ENCODE results near the gene DENND4C.

Gene DENND4C

DNA sequence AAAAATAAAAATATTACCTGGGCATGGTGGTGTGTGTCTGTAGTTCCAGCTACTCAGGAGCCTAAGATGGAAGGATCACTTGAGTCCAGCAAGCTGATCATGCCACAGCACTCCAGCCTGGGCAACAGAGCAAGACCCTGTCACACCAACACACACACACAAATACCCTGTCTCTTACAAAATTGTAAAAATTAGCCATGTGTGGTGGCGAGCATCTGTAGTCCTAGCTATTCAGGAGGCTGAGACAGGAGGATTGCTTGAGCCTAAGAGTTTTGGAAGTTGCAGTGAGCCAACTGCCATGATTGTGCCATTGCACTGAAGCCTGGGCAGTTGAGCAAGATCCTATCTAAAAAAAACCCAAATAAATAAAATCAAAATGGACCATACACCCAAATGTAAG, 32.1 kb upstream of the DENND4C start:
- no peak overlapping the region for H3K9ac ChIP-seq (ENCODE audit: low read depth, low read length)
- no peak overlapping the region for H3K27ac ChIP-seq (ENCODE audit: low read depth, low read length)
- H3K4me3 ChIP-seq (ENCODE audit: low read depth, low read length) = no peak overlapping the region
- H3K36me3 ChIP-seq (ENCODE audit: control insufficient read depth, insufficient read depth, low read length) = no peaks in the 10 kb centered on the region
- H3K9me3 ChIP-seq (ENCODE audit: control insufficient read depth, insufficient read depth, low read length) = no peaks in the 10 kb centered on the region
- H3K27me3 ChIP-seq (ENCODE audit: control insufficient read depth, insufficient read depth, low read length) = no peaks in the 10 kb centered on the region
- peaks cover 6% of the 10 kb centered on the region for H3K4me1 ChIP-seq (ENCODE audit: control insufficient read depth, insufficient read depth, low read length)

DNA sequence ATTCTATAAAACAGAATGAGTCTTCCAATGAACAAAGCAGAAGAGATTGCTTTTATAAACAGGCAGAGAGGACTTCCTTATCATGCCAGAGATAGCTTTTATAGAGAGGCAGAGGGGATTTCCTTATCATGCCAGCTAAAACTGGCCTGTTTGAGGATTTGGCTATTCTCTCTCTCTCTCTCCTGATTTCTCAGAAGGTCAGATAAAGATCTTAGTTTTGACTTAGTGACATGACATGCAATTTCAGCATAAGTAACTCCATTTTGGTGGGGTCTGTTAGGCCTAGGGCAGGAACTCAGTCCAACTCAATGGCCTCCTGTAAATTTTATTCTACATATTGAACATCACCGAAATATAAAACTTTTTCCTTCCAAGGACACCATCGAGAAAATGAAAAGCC, 31.5 kb upstream of the DENND4C start:
- Histone ChIP-seq H3K4me3 (ENCODE audit: low read depth, low read length) (no peak overlapping the region), H3K36me3 (ENCODE audit: control insufficient read depth, insufficient read depth, low read length) (no peaks in the 10 kb centered on the region), H3K4me1 (ENCODE audit: control insufficient read depth, insufficient read depth, low read length) (peaks cover 6% of the 10 kb centered on the region), H3K27ac (ENCODE audit: low read depth, low read length) (no peak overlapping the region), H3K9ac (ENCODE audit: low read depth, low read length) (no peak overlapping the region), H3K27me3 (ENCODE audit: control insufficient read depth, insufficient read depth, low read length) (no peaks in the 10 kb centered on the region), H3K9me3 (ENCODE audit: control insufficient read depth, insufficient read depth, low read length) (no peaks in the 10 kb centered on the region)

DNA sequence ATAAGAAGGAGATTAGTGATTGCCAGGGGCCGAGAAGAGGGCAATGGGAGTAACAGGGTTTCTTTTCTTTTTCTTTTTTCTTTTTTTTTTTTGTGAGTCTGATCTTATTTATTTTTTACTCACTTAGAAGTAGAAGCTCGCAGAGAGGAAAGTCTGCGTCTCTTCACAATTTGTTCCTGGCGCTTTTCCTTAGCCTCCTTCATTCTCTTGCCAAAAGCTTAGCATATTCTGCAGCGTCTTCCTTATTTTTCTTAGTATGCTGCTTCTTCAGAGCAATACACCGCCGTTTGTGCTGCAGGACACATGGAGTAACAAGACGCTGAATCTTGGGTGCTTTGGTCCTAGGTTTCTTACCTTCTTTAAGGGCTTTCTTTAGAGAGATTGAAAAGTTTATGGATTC, 30.3 kb upstream of the DENND4C start:
- no peaks in the 10 kb centered on the region for H3K36me3 ChIP-seq (ENCODE audit: control insufficient read depth, insufficient read depth, low read length)
- H3K27me3 ChIP-seq (ENCODE audit: control insufficient read depth, insufficient read depth, low read length) = no peaks in the 10 kb centered on the region
- H3K4me1 ChIP-seq (ENCODE audit: control insufficient read depth, insufficient read depth, low read length) = peaks cover 6% of the 10 kb centered on the region
- H3K27ac ChIP-seq (ENCODE audit: low read depth, low read length) = no peak overlapping the region
- H3K4me3 ChIP-seq (ENCODE audit: low read depth, low read length) = no peak overlapping the region
- no peak overlapping the region for H3K9ac ChIP-seq (ENCODE audit: low read depth, low read length)
- H3K9me3 ChIP-seq (ENCODE audit: control insufficient read depth, insufficient read depth, low read length) = no peaks in the 10 kb centered on the region

DNA sequence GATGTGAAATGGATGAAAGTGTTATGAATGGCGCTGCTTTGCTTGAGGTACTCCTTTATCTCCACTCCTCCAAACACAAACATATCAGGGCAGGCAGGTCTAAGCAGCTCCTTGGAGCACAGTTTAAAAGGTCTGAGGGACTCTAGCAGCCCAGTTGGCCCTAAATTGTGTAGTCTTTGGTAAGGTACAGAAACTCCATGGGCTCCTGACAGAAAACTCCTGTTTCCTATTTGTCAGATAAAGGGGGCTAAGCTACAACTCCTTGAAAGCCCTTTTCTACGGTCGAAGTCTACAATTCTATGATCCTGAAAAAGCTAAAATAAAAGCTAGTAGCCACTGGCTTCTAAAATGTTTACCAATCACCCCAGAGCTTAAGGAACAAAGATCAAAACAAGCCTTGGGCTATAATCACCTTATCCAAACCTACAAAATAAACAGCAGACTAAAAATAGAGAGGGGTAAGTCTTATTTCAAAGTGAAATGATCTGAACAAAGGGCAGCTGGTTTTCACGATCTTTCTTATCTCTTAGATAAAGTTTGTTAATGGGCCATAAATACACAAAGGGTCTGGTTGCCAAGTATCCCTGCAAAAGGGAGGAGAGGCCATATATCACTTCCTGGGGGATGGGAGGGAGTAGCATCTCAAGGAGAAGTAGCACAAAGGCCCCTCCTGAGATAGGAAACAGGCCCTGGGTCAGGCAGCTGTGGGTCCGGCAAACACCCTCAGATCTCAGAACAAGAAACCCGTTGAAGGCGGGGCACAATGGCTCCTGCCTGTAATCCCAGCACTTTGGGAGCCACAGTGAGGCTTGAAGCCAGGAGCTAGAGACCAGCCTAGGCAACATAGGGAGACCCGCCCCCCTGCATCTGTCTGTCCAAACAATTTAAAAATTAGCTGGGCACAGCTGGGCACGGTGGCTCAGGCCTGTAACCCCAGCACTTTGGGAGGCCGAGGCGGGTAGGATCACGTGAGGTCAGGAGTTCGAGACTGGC, 28.3 kb upstream of the DENND4C start:
- H3K4me1 ChIP-seq (ENCODE audit: control insufficient read depth, insufficient read depth, low read length) = peaks cover 6% of the 10 kb centered on the region
- peak overlapping the region; percentile 72 for H3K27ac ChIP-seq (ENCODE audit: low read depth, low read length)

DNA sequence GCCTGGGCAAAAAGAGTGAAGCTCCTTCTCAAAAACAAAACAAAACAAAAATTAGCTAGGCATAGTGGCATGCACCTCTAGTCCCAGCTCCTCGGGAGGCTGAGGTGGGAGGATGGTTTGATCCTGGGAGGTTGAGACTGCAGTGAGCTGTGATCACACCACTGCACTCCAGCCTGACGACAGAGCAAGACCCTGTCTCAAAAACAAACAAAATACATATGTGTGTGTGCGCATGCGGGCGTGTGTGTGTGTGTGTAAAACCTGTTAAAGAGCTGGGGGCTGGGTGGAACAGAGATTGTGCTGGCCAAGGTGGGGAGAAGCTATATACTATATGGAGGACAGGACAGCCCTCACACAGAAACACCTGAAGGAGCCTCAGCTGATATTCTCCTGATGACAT, 27.4 kb upstream of the DENND4C start:
- peaks cover 6% of the 10 kb centered on the region for H3K4me1 ChIP-seq (ENCODE audit: control insufficient read depth, insufficient read depth, low read length)
- no peak overlapping the region for H3K4me3 ChIP-seq (ENCODE audit: low read depth, low read length)
- H3K9ac ChIP-seq (ENCODE audit: low read depth, low read length) = no peak overlapping the region
- H3K27me3 ChIP-seq (ENCODE audit: control insufficient read depth, insufficient read depth, low read length) = no peaks in the 10 kb centered on the region
- no peaks in the 10 kb centered on the region for H3K36me3 ChIP-seq (ENCODE audit: control insufficient read depth, insufficient read depth, low read length)
- H3K27ac ChIP-seq (ENCODE audit: low read depth, low read length) = no peak overlapping the region
- H3K9me3 ChIP-seq (ENCODE audit: control insufficient read depth, insufficient read depth, low read length) = no peaks in the 10 kb centered on the region

More for the DNA sequence above, 28.3 kb upstream of the DENND4C start:
- H3K4me3 ChIP-seq (ENCODE audit: low read depth, low read length) = no peak overlapping the region
- H3K9me3 ChIP-seq (ENCODE audit: control insufficient read depth, insufficient read depth, low read length) = no peaks in the 10 kb centered on the region
- H3K36me3 ChIP-seq (ENCODE audit: control insufficient read depth, insufficient read depth, low read length) = no peaks in the 10 kb centered on the region
- no peaks in the 10 kb centered on the region for H3K27me3 ChIP-seq (ENCODE audit: control insufficient read depth, insufficient read depth, low read length)
- no peak overlapping the region for H3K9ac ChIP-seq (ENCODE audit: low read depth, low read length)

DNA sequence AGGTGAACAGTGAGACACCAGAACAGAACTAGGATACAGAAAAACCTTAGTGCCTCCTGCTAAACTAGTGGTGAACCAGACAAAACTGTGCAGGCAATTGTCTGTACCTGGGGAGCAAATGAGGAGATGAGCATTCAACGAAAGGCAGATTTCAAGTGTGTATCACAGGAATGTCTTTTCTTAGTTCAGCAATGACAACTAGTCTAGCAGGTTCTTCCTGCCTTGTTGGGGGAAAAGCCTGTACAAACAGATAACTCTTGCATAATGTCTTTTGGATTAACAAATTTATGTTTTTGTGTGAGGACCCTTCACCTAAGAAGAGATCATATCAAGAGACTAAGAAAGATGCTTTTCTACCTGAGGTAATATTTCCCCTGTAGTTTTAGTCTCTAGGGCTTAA, 21.8 kb upstream of the DENND4C start:
- no peaks in the 10 kb centered on the region for H3K36me3 ChIP-seq (ENCODE audit: control insufficient read depth, insufficient read depth, low read length)
- H3K27ac ChIP-seq (ENCODE audit: low read depth, low read length) = no peak overlapping the region
- no peaks in the 10 kb centered on the region for H3K27me3 ChIP-seq (ENCODE audit: control insufficient read depth, insufficient read depth, low read length)
- no peaks in the 10 kb centered on the region for H3K9me3 ChIP-seq (ENCODE audit: control insufficient read depth, insufficient read depth, low read length)
- H3K4me1 ChIP-seq (ENCODE audit: control insufficient read depth, insufficient read depth, low read length) = peaks cover 11% of the 10 kb centered on the region
- no peak overlapping the region for H3K4me3 ChIP-seq (ENCODE audit: low read depth, low read length)
- no peak overlapping the region for H3K9ac ChIP-seq (ENCODE audit: low read depth, low read length)

DNA sequence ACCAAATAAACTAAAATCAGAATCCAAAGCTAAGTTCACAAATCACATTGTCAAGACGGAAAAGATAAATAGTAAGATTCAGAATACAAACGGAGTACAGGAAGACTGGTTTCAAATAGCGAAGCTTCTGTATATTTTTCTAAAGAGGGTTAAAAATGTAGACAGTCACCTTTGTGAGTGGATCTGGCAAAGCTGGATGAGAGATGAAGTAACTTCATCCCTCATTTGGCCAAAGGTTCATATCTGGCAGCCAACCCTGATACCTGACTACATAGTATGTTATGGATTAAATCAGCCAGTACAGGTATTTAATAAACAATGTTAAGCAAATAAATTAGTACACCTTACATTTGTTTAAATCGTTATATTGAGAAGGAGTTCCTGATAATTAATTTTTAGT, 21.3 kb upstream of the DENND4C start:
- no peaks in the 10 kb centered on the region for H3K9me3 ChIP-seq (ENCODE audit: control insufficient read depth, insufficient read depth, low read length)
- no peak overlapping the region for H3K9ac ChIP-seq (ENCODE audit: low read depth, low read length)
- H3K27me3 ChIP-seq (ENCODE audit: control insufficient read depth, insufficient read depth, low read length) = no peaks in the 10 kb centered on the region
- no peaks in the 10 kb centered on the region for H3K36me3 ChIP-seq (ENCODE audit: control insufficient read depth, insufficient read depth, low read length)
- H3K27ac ChIP-seq (ENCODE audit: low read depth, low read length) = no peak overlapping the region
- H3K4me1 ChIP-seq (ENCODE audit: control insufficient read depth, insufficient read depth, low read length) = peaks cover 13% of the 10 kb centered on the region
- H3K4me3 ChIP-seq (ENCODE audit: low read depth, low read length) = no peak overlapping the region

DNA sequence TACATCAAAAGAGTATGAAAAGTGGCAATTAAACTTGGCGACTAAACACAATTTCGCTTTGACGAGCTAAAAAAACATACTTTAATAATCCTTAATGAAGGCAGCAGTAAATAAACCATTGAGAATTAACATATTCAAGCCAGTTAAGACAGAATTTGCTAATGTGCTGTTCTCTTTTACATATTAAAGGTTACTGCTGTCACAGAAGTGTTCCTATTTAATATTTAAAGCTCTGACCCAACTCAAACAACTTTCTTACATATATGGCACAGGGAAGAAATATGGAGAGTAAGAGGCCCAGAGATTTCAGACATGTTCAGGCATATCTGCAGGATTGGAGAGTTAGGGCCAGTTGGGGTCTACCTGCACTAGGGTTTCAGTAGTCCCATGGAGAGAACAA, 16.7 kb upstream of the DENND4C start:
- no peak overlapping the region for H3K4me3 ChIP-seq (ENCODE audit: low read depth, low read length)
- no peaks in the 10 kb centered on the region for H3K36me3 ChIP-seq (ENCODE audit: control insufficient read depth, insufficient read depth, low read length)
- no peaks in the 10 kb centered on the region for H3K9me3 ChIP-seq (ENCODE audit: control insufficient read depth, insufficient read depth, low read length)
- H3K27ac ChIP-seq (ENCODE audit: low read depth, low read length) = no peak overlapping the region
- peaks cover 9% of the 10 kb centered on the region; the same call in 1 of the 2 replicates for H3K4me1 ChIP-seq (ENCODE audit: control insufficient read depth, insufficient read depth, low read length)
- H3K9ac ChIP-seq (ENCODE audit: low read depth, low read length) = no peak overlapping the region
- H3K27me3 ChIP-seq (ENCODE audit: control insufficient read depth, insufficient read depth, low read length) = no peaks in the 10 kb centered on the region

DNA sequence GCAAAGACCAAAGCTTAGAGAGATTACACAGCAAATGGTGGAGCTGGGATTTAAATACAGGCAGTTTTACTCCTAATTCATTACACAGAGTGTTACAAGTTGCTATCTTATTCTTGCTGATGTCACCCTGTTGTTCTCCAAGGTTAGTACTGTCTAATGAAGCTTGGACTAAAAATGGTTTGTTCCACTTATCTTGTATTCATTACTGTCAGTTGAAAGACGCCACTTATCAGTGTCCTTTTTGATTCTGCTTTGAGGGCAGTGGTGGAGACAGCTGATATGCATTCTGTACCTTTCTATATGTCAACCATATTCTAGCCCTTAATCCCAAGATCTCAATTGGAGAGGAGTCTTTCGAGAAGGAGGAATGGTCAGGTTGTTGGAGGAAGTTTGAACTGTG, 14.0 kb upstream of the DENND4C start:
- H3K27me3 ChIP-seq (ENCODE audit: control insufficient read depth, insufficient read depth, low read length) = no peaks in the 10 kb centered on the region
- peaks cover 5% of the 10 kb centered on the region; the same call in 1 of the 2 replicates for H3K4me1 ChIP-seq (ENCODE audit: control insufficient read depth, insufficient read depth, low read length)
- H3K9ac ChIP-seq (ENCODE audit: low read depth, low read length) = no peak overlapping the region
- no peaks in the 10 kb centered on the region for H3K9me3 ChIP-seq (ENCODE audit: control insufficient read depth, insufficient read depth, low read length)
- H3K27ac ChIP-seq (ENCODE audit: low read depth, low read length) = no peak overlapping the region
- no peaks in the 10 kb centered on the region for H3K36me3 ChIP-seq (ENCODE audit: control insufficient read depth, insufficient read depth, low read length)
- no peak overlapping the region for H3K4me3 ChIP-seq (ENCODE audit: low read depth, low read length)

DNA sequence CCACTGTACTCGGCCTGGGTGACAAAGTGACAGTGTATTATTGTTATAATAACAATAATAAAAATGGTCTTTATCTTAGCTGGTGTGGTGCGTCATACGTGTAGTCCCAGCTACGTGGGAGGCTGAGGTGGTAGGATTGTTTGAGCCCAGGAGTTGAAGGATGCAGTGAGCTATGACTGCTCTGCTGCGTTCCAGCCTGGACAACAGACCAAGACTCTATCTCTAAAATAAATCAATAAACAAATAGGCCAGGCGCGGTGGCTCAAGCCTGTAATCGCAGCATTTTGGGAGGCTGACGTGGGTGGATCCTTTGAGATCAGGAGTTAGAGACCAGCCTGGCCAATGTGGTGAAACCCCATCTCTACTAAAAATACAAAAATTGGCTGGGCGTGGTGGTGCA, 9.2 kb upstream of the DENND4C start:
- no peak overlapping the region for H3K4me3 ChIP-seq (ENCODE audit: low read depth, low read length)

DNA sequence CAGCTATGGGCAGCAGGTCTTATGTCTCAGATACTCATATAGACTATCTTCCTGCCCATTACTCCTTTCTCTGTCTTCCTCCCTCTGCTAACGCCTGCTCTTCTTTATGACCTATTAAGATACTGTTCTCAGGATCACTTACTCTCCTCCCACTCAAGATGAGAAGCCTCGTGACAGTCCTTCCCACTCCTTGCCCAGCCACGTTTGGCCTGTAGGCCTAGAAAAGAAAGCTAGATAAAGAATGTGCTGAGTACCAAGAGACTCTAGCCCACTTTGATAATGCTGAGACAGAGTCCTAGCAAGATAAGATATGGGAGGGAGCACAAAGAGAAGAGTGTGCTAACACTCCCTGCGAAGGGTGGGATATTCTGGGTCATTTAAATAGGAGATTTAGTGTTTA, 6.8 kb upstream of the DENND4C start:
- H3K9ac ChIP-seq (ENCODE audit: low read depth, low read length) = no peak overlapping the region
- H3K36me3 ChIP-seq (ENCODE audit: control insufficient read depth, insufficient read depth, low read length) = no peaks in the 10 kb centered on the region; the same call in 1 of the 2 replicates
- no peaks in the 10 kb centered on the region for H3K9me3 ChIP-seq (ENCODE audit: control insufficient read depth, insufficient read depth, low read length)
- no peak overlapping the region for H3K27ac ChIP-seq (ENCODE audit: low read depth, low read length)
- no peak overlapping the region for H3K4me3 ChIP-seq (ENCODE audit: low read depth, low read length)
- H3K4me1 ChIP-seq (ENCODE audit: control insufficient read depth, insufficient read depth, low read length) = no peaks in the 10 kb centered on the region
- H3K27me3 ChIP-seq (ENCODE audit: control insufficient read depth, insufficient read depth, low read length) = no peaks in the 10 kb centered on the region

More for the DNA sequence above, 9.2 kb upstream of the DENND4C start:
- Histone ChIP-seq H3K27ac (ENCODE audit: low read depth, low read length) (no peak overlapping the region), H3K36me3 (ENCODE audit: control insufficient read depth, insufficient read depth, low read length) (no peaks in the 10 kb centered on the region; the same call in 1 of the 2 replicates), H3K4me1 (ENCODE audit: control insufficient read depth, insufficient read depth, low read length) (no peaks in the 10 kb centered on the region), H3K9ac (ENCODE audit: low read depth, low read length) (no peak overlapping the region), H3K9me3 (ENCODE audit: control insufficient read depth, insufficient read depth, low read length) (no peaks in the 10 kb centered on the region), H3K27me3 (ENCODE audit: control insufficient read depth, insufficient read depth, low read length) (no peaks in the 10 kb centered on the region)

Data from HUES48 (cell line).